ENCODE measurements around the gene VPS8.

The VPS8 gene

GRCh38 chr3:185056908-185057307, 244.9 kb downstream of the VPS8 start:
- DNase-seq (ENCODE audit: low spot score), result no peak
- no peak for TF ChIP-seq CTCF (IDR thresholded peaks at IDR 0.05; ENCODE audit: extremely low read depth, missing control alignments)

GRCh38 chr3:185057829-185058228, 245.9 kb downstream of the VPS8 start:
- DNase-seq (ENCODE audit: low spot score), result no peak
- TF ChIP-seq CTCF (IDR thresholded peaks at IDR 0.05; ENCODE audit: extremely low read depth, missing control alignments), result no peak

- no peak for DNase-seq (ENCODE audit: low spot score)
- TF ChIP-seq CTCF (IDR thresholded peaks at IDR 0.05; ENCODE audit: extremely low read depth, missing control alignments), result no peak
These were observed 246.8 kb downstream of the VPS8 start for GRCh38 chr3:185058796-185059195.

GRCh38 chr3:185059766-185060165, 247.8 kb downstream of the VPS8 start:
- no peak for DNase-seq (ENCODE audit: low spot score)
- no peak for TF ChIP-seq CTCF (IDR thresholded peaks at IDR 0.05; ENCODE audit: extremely low read depth, missing control alignments)

GRCh38 chr3:185060655-185061054, 248.7 kb downstream of the VPS8 start:
- no peak for TF ChIP-seq CTCF (IDR thresholded peaks at IDR 0.05; ENCODE audit: extremely low read depth, missing control alignments)
- no peak for DNase-seq (ENCODE audit: low spot score)

GRCh38 chr3:185062191-185062590, 250.2 kb downstream of the VPS8 start:
- no peak for DNase-seq (ENCODE audit: low spot score)
- no peak for TF ChIP-seq CTCF (IDR thresholded peaks at IDR 0.05; ENCODE audit: extremely low read depth, missing control alignments)

GRCh38 chr3:185063431-185063830, 251.5 kb downstream of the VPS8 start:
- no peak for DNase-seq (ENCODE audit: low spot score)
- no peak for TF ChIP-seq CTCF (IDR thresholded peaks at IDR 0.05; ENCODE audit: extremely low read depth, missing control alignments)
